OCI-LY7 (cell line): ENCODE measurements around the gene ZNF467. TPM values are rescaled to one million over a fixed set of nuclear protein-coding genes. Genes with fewer than 3 reads are reported as not detected.

Experiments
- BruUV-seq: library from RNA; stranded (reverse); fragments of 400-500 nt; replicated peaks from 2 replicates; lab custom pipeline; 2021; lab: Mats Ljungman, UMichigan
- CTCF ChIA-PET: fragments of 300-600 bp; sonication (Branson Sonifier 250); formaldehyde crosslinking; loops from one replicate; lab custom pipeline; 2022; ENCODE audit warnings: antibody characterized with exemption; ENCODE audit not compliant: unreplicated experiment; lab: Charles Lee
- POLR2A ChIA-PET: fragments of 300-600 bp; sonication (Branson Sonifier 250); formaldehyde crosslinking; loops from one replicate; lab custom pipeline; 2022; ENCODE audit warnings: antibody characterized with exemption; lab: Charles Lee
- DNase-seq: peaks from one replicate; pipeline ENCODE4 v3.0.0-alpha.2; 2015; ENCODE audit warnings: low spot score
- H2AFZ ChIP-seq: fragments of 200-600 bp; sonication (generic), shearing (Covaris generic); 2 replicates; pipeline ENCODE4 v1.6.1; 2014; ENCODE audit warnings: mild to moderate bottlenecking, antibody characterized with exemption, low read length, moderate library complexity
- H3K27ac ChIP-seq: fragments of 200-600 bp; sonication (generic); 2 replicates; pipeline ENCODE4 v1.5.1; 2014; ENCODE audit warnings: mixed run types, low read depth, mild to moderate bottlenecking, moderate library complexity, low read length, inconsistent platforms; ENCODE audit not compliant: poor library complexity, severe bottlenecking
- H3K36me3 ChIP-seq: fragments of 200-600 bp; sonication (generic); 2 replicates; pipeline ENCODE4 v1.6.1; 2014; ENCODE audit warnings: mild to moderate bottlenecking, antibody characterized with exemption, low read length, moderate library complexity, mixed read lengths; ENCODE audit not compliant: insufficient read depth
- H3K4me1 ChIP-seq: fragments of 200-600 bp; sonication (generic); 2 replicates; pipeline ENCODE4 v1.5.1; 2014; ENCODE audit warnings: mild to moderate bottlenecking, low read length; ENCODE audit not compliant: insufficient read depth, poor library complexity, severe bottlenecking
- H3K4me2 ChIP-seq: fragments of 200-600 bp; sonication (generic); 2 replicates; pipeline ENCODE4 v1.6.1; 2014; ENCODE audit warnings: mild to moderate bottlenecking, low read length
- H3K4me3 ChIP-seq: fragments of 200-600 bp; sonication (generic); 2 replicates; pipeline ENCODE4 v1.5.1; 2014; ENCODE audit warnings: mild to moderate bottlenecking, low read depth, low read length; ENCODE audit not compliant: poor library complexity, severe bottlenecking
- H3K79me2 ChIP-seq: fragments of 200-600 bp; sonication (generic); 2 replicates; pipeline ENCODE4 v1.6.1; 2016; ENCODE audit warnings: low read depth, mild to moderate bottlenecking, low read length, moderate library complexity, mixed read lengths; ENCODE audit not compliant: insufficient read depth
- H3K9me2 ChIP-seq: fragments of 200-600 bp; sonication (generic); 2 replicates; pipeline ENCODE4 v1.6.1; 2016; ENCODE audit warnings: mild to moderate bottlenecking, low read length, mixed read lengths; ENCODE audit not compliant: insufficient read depth
- H3K9me3 ChIP-seq: fragments of 200-600 bp; sonication (generic); 2 replicates; pipeline ENCODE4 v1.6.1; 2014; ENCODE audit warnings: mild to moderate bottlenecking, mixed run types, low read length, mixed read lengths
- H4K20me1 ChIP-seq: fragments of 200-600 bp; sonication (generic); 2 replicates; pipeline ENCODE4 v1.6.1; 2014; ENCODE audit warnings: mild to moderate bottlenecking, antibody characterized with exemption, low read length, moderate library complexity, mixed read lengths; ENCODE audit not compliant: insufficient read depth
- EZH2phosphoT487 ChIP-seq: fragments of 200-600 bp; sonication (generic); IDR thresholded peaks from 2 replicates; pipeline ENCODE4 v1.6.1; 2018; ENCODE audit warnings: low read depth, borderline replicate concordance, mild to moderate bottlenecking, mixed run types, antibody characterized with exemption, low read length, moderate library complexity, mixed read lengths
- intact Hi-C: fragments of 100-400 bp; cut with micrococcal nuclease; formaldehyde crosslinking; loops from one replicate; pipeline ENCODE4 v1.10.0; 2022; ENCODE audit not compliant: unreplicated experiment
- total RNA-seq, 2 experiments: library from RNA; depleted of rRNA in 1 of 2; stranded (reverse); fragments of >200 nt in 1 of 2; shearing (Covaris generic) in 1 of 2; gene quantifications; 2 replicates each; pipeline ENCODE4 v1.2.3, GENCODE V29; 2014 to 2022
- TF ChIP-seq, protein P1 (sequence below): fragments of 200-600 bp; sonication (generic); conservative IDR thresholded peaks from 2 replicates; pipeline ENCODE4 v1.5.1; 2014; ENCODE audit warnings: mild to moderate bottlenecking, antibody characterized with exemption, low read length, moderate library complexity, mixed read lengths

The ZNF467 gene
- total RNA-seq, 2 experiments from 2014 or later = 0.22 to 0.40 TPM

GRCh38 chr7:149760538-149760937 lies 12.8 kb downstream of the ZNF467 start:
- BruUV-seq = no TSS peak
- no peak overlapping the region for H2AFZ ChIP-seq
- no peak overlapping the region for H3K4me3 ChIP-seq
- intact Hi-C loops = no loop called here
- H3K4me2 ChIP-seq = no peak overlapping the region
- H3K79me2 ChIP-seq = no peaks in the 10 kb centered on the region
- no peak for DNase-seq
- no peaks in the 10 kb centered on the region for H4K20me1 ChIP-seq
- no peaks in the 10 kb centered on the region for H3K4me1 ChIP-seq
- H3K9me2 ChIP-seq = no peaks in the 10 kb centered on the region
- TF ChIP-seq, protein P1, sequence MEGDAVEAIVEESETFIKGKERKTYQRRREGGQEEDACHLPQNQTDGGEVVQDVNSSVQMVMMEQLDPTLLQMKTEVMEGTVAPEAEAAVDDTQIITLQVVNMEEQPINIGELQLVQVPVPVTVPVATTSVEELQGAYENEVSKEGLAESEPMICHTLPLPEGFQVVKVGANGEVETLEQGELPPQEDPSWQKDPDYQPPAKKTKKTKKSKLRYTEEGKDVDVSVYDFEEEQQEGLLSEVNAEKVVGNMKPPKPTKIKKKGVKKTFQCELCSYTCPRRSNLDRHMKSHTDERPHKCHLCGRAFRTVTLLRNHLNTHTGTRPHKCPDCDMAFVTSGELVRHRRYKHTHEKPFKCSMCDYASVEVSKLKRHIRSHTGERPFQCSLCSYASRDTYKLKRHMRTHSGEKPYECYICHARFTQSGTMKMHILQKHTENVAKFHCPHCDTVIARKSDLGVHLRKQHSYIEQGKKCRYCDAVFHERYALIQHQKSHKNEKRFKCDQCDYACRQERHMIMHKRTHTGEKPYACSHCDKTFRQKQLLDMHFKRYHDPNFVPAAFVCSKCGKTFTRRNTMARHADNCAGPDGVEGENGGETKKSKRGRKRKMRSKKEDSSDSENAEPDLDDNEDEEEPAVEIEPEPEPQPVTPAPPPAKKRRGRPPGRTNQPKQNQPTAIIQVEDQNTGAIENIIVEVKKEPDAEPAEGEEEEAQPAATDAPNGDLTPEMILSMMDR = no peak
- TF ChIP-seq EZH2phosphoT487 = no peak
- POLR2A ChIA-PET = interaction anchor here (0.7 kb wide), 2 partner anchors 77 to 88 kb away, joined by 4 read pairs; partner anchors contain the start of gene ZNF862
- no peak overlapping the region for H3K27ac ChIP-seq
- no peaks in the 10 kb centered on the region for H3K36me3 ChIP-seq
- no peaks in the 10 kb centered on the region for H3K9me3 ChIP-seq
- CTCF ChIA-PET = no interaction called here

DNA sequence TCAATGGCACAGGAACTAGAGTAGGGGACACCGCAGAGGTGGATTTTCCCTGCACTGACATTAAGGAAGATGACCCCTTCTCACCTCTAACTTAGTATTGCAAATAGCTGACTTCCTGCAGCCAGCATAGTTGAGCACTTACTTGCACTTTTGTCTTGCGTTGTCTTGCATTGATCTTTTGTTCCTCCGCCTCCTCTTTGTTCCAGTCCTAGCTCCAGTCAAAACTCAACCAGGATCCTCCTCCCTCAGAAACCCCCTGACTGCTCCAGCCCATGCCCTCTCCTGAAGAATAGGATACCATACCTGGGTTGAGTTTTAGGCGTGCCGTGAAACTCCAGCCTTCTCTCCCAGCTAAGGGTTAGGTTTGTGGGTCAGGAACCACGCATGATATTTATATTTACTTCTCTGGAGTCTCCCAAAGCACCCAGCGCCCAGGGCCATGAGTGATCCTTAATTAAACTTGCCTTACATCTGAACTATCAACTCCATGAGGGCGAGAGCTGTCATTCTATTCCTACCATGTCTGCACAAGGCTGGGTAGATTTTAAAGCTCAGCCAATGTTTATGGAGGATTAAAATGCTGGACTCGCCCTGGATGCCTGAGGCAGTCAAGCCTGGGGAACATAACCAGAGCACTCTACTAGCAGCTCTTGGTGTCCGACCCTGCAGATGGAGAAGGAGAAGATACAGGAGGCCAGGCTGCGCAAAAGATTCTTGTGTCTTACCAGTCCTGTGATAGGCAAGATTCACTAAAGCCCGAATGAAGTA lies 14.1 kb downstream of the ZNF467 start:
- POLR2A ChIA-PET = no interaction called here
- no peak overlapping the region for H3K4me3 ChIP-seq
- H3K9me2 ChIP-seq = no peaks in the 10 kb centered on the region
- no peaks in the 10 kb centered on the region for H3K79me2 ChIP-seq
- TF ChIP-seq, protein P1 = no peak
- TF ChIP-seq EZH2phosphoT487 = no peak
- no peak overlapping the region for H3K4me2 ChIP-seq
- CTCF ChIA-PET = no interaction called here
- no peaks in the 10 kb centered on the region for H3K36me3 ChIP-seq
- no peak overlapping the region for H3K27ac ChIP-seq
- H2AFZ ChIP-seq = no peak overlapping the region
- no peak for DNase-seq
- H3K9me3 ChIP-seq = no peaks in the 10 kb centered on the region
- no peaks in the 10 kb centered on the region for H4K20me1 ChIP-seq
- intact Hi-C loops = no loop called here
- H3K4me1 ChIP-seq = no peaks in the 10 kb centered on the region
- no TSS peak for BruUV-seq
